OCI-LY7 (cell line): ENCODE results near the gene MYCBPAP.

Experiments
- EZH2phosphoT487 ChIP-seq: fragments of 200-600 bp; sonication (generic); IDR thresholded peaks from 2 replicates; pipeline ENCODE4 v1.6.1; 2018; ENCODE audit warnings: low read depth, borderline replicate concordance, mild to moderate bottlenecking, mixed run types, antibody characterized with exemption, low read length, moderate library complexity, mixed read lengths
- TF ChIP-seq, protein P1 (sequence below): fragments of 200-600 bp; sonication (generic); conservative IDR thresholded peaks from 2 replicates; pipeline ENCODE4 v1.5.1; 2014; ENCODE audit warnings: mild to moderate bottlenecking, antibody characterized with exemption, low read length, moderate library complexity, mixed read lengths

DNA sequence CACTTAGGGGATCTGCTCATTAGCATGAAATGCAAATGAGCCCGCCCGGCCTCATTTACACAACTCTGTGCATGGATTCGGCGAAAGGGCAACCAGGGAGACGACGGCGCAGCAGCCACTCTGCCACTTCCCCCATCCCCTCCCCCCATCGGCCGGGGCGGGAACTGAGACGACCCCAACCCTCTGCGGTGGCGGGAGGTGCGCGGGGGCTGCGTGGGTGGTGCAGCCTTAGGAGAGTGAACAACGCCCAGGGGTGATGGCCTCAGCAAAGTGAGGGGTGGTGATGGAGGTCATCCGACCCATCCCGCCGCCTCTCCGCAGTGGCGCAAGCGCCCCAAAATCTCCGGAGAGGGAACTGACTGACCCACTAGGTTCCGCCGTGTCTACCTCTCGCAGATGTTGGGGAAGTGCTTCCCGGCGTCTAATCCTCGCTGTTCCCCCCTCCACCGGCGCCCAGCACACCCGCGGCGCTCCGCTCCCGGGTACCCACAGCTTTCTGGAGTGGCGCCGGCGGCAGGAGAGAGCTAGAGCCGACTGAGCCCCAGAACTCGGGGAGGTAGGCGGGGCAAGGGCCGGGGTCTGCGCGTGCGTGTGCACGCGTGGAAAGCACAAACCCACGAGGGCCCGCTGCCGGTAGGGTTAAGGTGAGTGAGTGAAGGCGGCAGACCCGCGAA, 50.8 kb downstream of the MYCBPAP start:
- TF ChIP-seq, protein P1, sequence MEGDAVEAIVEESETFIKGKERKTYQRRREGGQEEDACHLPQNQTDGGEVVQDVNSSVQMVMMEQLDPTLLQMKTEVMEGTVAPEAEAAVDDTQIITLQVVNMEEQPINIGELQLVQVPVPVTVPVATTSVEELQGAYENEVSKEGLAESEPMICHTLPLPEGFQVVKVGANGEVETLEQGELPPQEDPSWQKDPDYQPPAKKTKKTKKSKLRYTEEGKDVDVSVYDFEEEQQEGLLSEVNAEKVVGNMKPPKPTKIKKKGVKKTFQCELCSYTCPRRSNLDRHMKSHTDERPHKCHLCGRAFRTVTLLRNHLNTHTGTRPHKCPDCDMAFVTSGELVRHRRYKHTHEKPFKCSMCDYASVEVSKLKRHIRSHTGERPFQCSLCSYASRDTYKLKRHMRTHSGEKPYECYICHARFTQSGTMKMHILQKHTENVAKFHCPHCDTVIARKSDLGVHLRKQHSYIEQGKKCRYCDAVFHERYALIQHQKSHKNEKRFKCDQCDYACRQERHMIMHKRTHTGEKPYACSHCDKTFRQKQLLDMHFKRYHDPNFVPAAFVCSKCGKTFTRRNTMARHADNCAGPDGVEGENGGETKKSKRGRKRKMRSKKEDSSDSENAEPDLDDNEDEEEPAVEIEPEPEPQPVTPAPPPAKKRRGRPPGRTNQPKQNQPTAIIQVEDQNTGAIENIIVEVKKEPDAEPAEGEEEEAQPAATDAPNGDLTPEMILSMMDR = no peak
- TF ChIP-seq EZH2phosphoT487 = no peak
